Measurements from ENCODE around the gene CTSD. TPM values are rescaled to one million over a fixed set of nuclear protein-coding genes. Genes with fewer than 3 reads are reported as not detected.

Gene CTSD
- total and polyA plus RNA-seq, 4 donors: 310 to 814 (median 553) TPM

GRCh38 chr11:1734641-1735081, 29.1 kb downstream of the CTSD start:
- peaks cover 0 to 5% (median 2%) of the 10 kb centered on the region in 4 donors for H3K27me3 ChIP-seq (ENCODE audit: control insufficient read depth in 4 of 4, insufficient read depth in 4 of 4, low read length in 3 of 4)
- H3K9me3 ChIP-seq (ENCODE audit: control insufficient read depth in 4 of 4, low read length in 3 of 4): peaks cover 4 to 22% (median 16%) of the 10 kb centered on the region in 4 donors
- no peak for TF ChIP-seq NR2F2 (IDR thresholded peaks at IDR 0.05)
- no peak for TF ChIP-seq YY1 (IDR thresholded peaks at IDR 0.05)
- no peak for TF ChIP-seq ATF3 (IDR thresholded peaks at IDR 0.05)
- no peak for TF ChIP-seq FOXA1 (IDR thresholded peaks at IDR 0.05)
- no peak for TF ChIP-seq RXRA (IDR thresholded peaks at IDR 0.05)
- TF ChIP-seq SP1 (IDR thresholded peaks at IDR 0.05): no peak
- no peak for TF ChIP-seq TAF1 (conservative IDR thresholded peaks at IDR 0.05)
- no peak for TF ChIP-seq FOXA2 (IDR thresholded peaks at IDR 0.05)
- TF ChIP-seq REST (IDR thresholded peaks at IDR 0.05): no peak
- TF ChIP-seq EGR1 (IDR thresholded peaks at IDR 0.05; ENCODE audit: low read depth in 2 of 2): no peak
- no peak for TF ChIP-seq CTCF (IDR thresholded peaks at IDR 0.05; ENCODE audit: low read depth, low read length, missing input control)
- TF ChIP-seq JUND (IDR thresholded peaks at IDR 0.05): no peak
- no peak overlapping the region for H3K4me3 ChIP-seq (ENCODE audit: low read depth in 1 of 3, low read length in 3 of 3)
- H3K4me1 ChIP-seq (ENCODE audit: control insufficient read depth in 4 of 4, insufficient read depth in 4 of 4, low read length in 3 of 4): peaks cover 0 to 3% (median 0%) of the 10 kb centered on the region in 4 donors
- no peak overlapping the region for H3K9ac ChIP-seq (ENCODE audit: low read depth in 1 of 2, low read length in 2 of 2)
- H3K27ac ChIP-seq (ENCODE audit: low read depth in 1 of 2, low read length in 2 of 2): no peak overlapping the region
- no peaks in the 10 kb centered on the region for H3K36me3 ChIP-seq (ENCODE audit: control insufficient read depth in 4 of 4, insufficient read depth in 3 of 4, low read depth in 1 of 4, low read length in 3 of 4)
- 50% methylated on average over 10 of the region's 10 CpGs for WGBS
- DNase-seq (ENCODE audit: low spot score): no peak

GRCh38 chr11:1733716-1734640, 29.7 kb downstream of the CTSD start:
- WGBS: 69% methylated on average over 28 of the region's 28 CpGs
- Histone ChIP-seq H3K4me1 (ENCODE audit: control insufficient read depth in 4 of 4, insufficient read depth in 4 of 4, low read length in 3 of 4) (peaks cover 0 to 3% (median 0%) of the 10 kb centered on the region in 4 donors), H3K9me3 (ENCODE audit: control insufficient read depth in 4 of 4, low read length in 3 of 4) (peaks cover 4 to 22% (median 16%) of the 10 kb centered on the region in 4 donors), H3K36me3 (ENCODE audit: control insufficient read depth in 4 of 4, insufficient read depth in 3 of 4, low read depth in 1 of 4, low read length in 3 of 4) (no peaks in the 10 kb centered on the region), H3K27ac (ENCODE audit: low read depth in 1 of 2, low read length in 2 of 2) (no peak overlapping the region), H3K9ac (ENCODE audit: low read depth in 1 of 2, low read length in 2 of 2) (no peak overlapping the region), H3K4me3 (ENCODE audit: low read depth in 1 of 3, low read length in 3 of 3) (no peak overlapping the region), H3K27me3 (ENCODE audit: control insufficient read depth in 4 of 4, insufficient read depth in 4 of 4, low read length in 3 of 4) (peaks cover 0 to 5% (median 2%) of the 10 kb centered on the region in 4 donors)
- no peak for TF ChIP-seq GABPA (IDR thresholded peaks at IDR 0.05 in 1 of 2, conservative IDR thresholded peaks at IDR 0.05 in 1 of 2)
- peak; percentile 32 for DNase-seq (ENCODE audit: low spot score)

Data from liver (tissue), 9 donors.